GM12864 (cell line): Measurements from ENCODE around the gene PTGES3L.
A peak's percentile ranks its signal among the peaks of the same experiment; 100 is the strongest.

ENCODE experiments used
- DNase-seq: peaks from one replicate; pipeline ENCODE4 v3.0.0-alpha.2; 2011; ENCODE audit warnings: low read depth
- H3K4me3 ChIP-seq: 2 replicates; pipeline ENCODE4 v1.5.1; 2011; ENCODE audit warnings: mild to moderate bottlenecking, low read depth, low read length, control low read depth
- CTCF ChIP-seq: IDR thresholded peaks from 2 replicates; pipeline ENCODE4 v1.5.1; 2011; ENCODE audit warnings: low read depth, mild to moderate bottlenecking, moderate library complexity, low read length, control low read depth, inconsistent platforms; ENCODE audit errors: missing control alignments

Gene PTGES3L

GRCh38 chr17:42969001-42969581 lies 10.8 kb downstream of the PTGES3L start:
- no peak for TF ChIP-seq CTCF
- no peak overlapping the region for H3K4me3 ChIP-seq
- DNase-seq = no peak

GRCh38 chr17:42967925-42968324 lies 12.0 kb downstream of the PTGES3L start:
- TF ChIP-seq CTCF = no peak

GRCh38 chr17:42964161-42964932 lies 15.5 kb downstream of the PTGES3L start, which contains the start of gene AARSD1:
TSS of gene AARSD1 (minus strand) at chr17:42964454. CDS start at chr17:42964440, 14 bp downstream.
- peak; percentile 84 for DNase-seq
- no peak for TF ChIP-seq CTCF
- peak within 1 kb of the TSS; percentile 87 for H3K4me3 ChIP-seq

More at GRCh38 chr17:42967925-42968324, 12.0 kb downstream of the PTGES3L start:
- H3K4me3 ChIP-seq = no peak overlapping the region
- DNase-seq = no peak

- no peak overlapping the region for H3K4me3 ChIP-seq
- no peak for DNase-seq
- no peak for TF ChIP-seq CTCF
Measured at GRCh38 chr17:42953669-42954068, 26.2 kb downstream of the PTGES3L start.

- no peak for DNase-seq
- no peak for TF ChIP-seq CTCF
- H3K4me3 ChIP-seq = no peak overlapping the region
Measured at GRCh38 chr17:42950044-42950783, 29.7 kb downstream of the PTGES3L start.

GRCh38 chr17:42946812-42947211 lies 33.1 kb downstream of the PTGES3L start:
- no peak for TF ChIP-seq CTCF
- no peak overlapping the region for H3K4me3 ChIP-seq
- no peak for DNase-seq
